Keratinocyte (primary cell): ENCODE results near the gene PMIS2. TPM values are rescaled to one million over a fixed set of nuclear protein-coding genes. Genes with fewer than 3 reads are reported as not detected.
"Not testable (repeated sequence)": the region's sequence is repeated elsewhere in the genome, so short reads cannot be mapped to it uniquely, and the experiment has no call there.

Source experiments
- DNase-seq: peaks from one replicate; pipeline ENCODE4 v3.0.0-alpha.2; 2011; ENCODE audit warnings: low read depth, missing footprints, low spot score
- FAIRE-seq: peaks from 2 replicates; lab custom pipeline; 2011; peaks lifted over from hg19 to GRCh38; lab: Jason Lieb, UNC
- H2AFZ ChIP-seq: 2 replicates; pipeline ENCODE4 v1.6.0; 2012; ENCODE audit warnings: low read length, control low read depth, inconsistent platforms; ENCODE audit not compliant: control insufficient read depth
- H3K27ac ChIP-seq: 2 replicates; pipeline ENCODE4 v1.5.1; 2011; ENCODE audit warnings: low read length; ENCODE audit not compliant: control insufficient read depth, insufficient read depth
- H3K27me3 ChIP-seq: 3 replicates; pipeline ENCODE4 v1.6.0; 2011; ENCODE audit warnings: low read length; ENCODE audit not compliant: control insufficient read depth, insufficient read depth; ENCODE audit errors: extremely low read depth
- H3K36me3 ChIP-seq, 2 experiments: 2 replicates in 1 of 2; 3 replicates in 1 of 2; pipeline ENCODE4 v1.5.1; 2011; ENCODE audit warnings: low read length in 2 of 2, mild to moderate bottlenecking in 1 of 2; ENCODE audit not compliant: control insufficient read depth in 2 of 2, insufficient read depth in 2 of 2; ENCODE audit errors: extremely low read depth in 1 of 2
- H3K4me1 ChIP-seq: 3 replicates; pipeline ENCODE4 v1.5.1; 2011; ENCODE audit warnings: low read length; ENCODE audit not compliant: control insufficient read depth, insufficient read depth; ENCODE audit errors: extremely low read depth
- H3K4me2 ChIP-seq: 3 replicates; pipeline ENCODE4 v1.6.0; 2011; ENCODE audit warnings: low read depth, low read length; ENCODE audit not compliant: control insufficient read depth, insufficient read depth; ENCODE audit errors: extremely low read depth
- H3K4me3 ChIP-seq, 3 experiments: fragments of 200-600 bp in 1 of 3; sonication (generic) in 1 of 3; 2 replicates in 2 of 3; 3 replicates in 1 of 3; pipeline ENCODE4 v1.5.1; 2011 to 2016; ENCODE audit warnings: low read length in 3 of 3, mild to moderate bottlenecking in 3 of 3, control low read depth in 2 of 3, inconsistent platforms in 1 of 3, low read depth in 1 of 3, mixed read lengths in 1 of 3, mixed run types in 1 of 3, moderate library complexity in 1 of 3; ENCODE audit not compliant: control insufficient read depth in 2 of 3, insufficient read depth in 2 of 3; ENCODE audit errors: extremely low read depth in 1 of 3
- H3K79me2 ChIP-seq: 2 replicates; pipeline ENCODE4 v1.6.0; 2012; ENCODE audit warnings: low read length; ENCODE audit not compliant: control insufficient read depth, insufficient read depth
- H3K9ac ChIP-seq: 3 replicates; pipeline ENCODE4 v1.6.0; 2011; ENCODE audit warnings: low read length; ENCODE audit not compliant: control insufficient read depth, insufficient read depth; ENCODE audit errors: extremely low read depth
- H3K9me1 ChIP-seq: 3 replicates; pipeline ENCODE4 v1.6.0; 2011; ENCODE audit warnings: low read length; ENCODE audit not compliant: control insufficient read depth, insufficient read depth; ENCODE audit errors: extremely low read depth
- H3K9me3 ChIP-seq: 2 replicates; pipeline ENCODE4 v1.5.1; 2012; ENCODE audit warnings: low read depth, low read length; ENCODE audit not compliant: control insufficient read depth
- H4K20me1 ChIP-seq: 3 replicates; pipeline ENCODE4 v1.6.0; 2011; ENCODE audit warnings: low read length; ENCODE audit not compliant: control insufficient read depth, insufficient read depth; ENCODE audit errors: extremely low read depth
- CTCF ChIP-seq, 3 experiments: IDR thresholded peaks in 1 of 3; conservative IDR thresholded peaks in 1 of 3; optimal IDR thresholded peaks in 1 of 3; 2 replicates in 2 of 3; 3 replicates in 1 of 3; pipeline versions ENCODE3 to v1.5.1; 2011; ENCODE audit warnings: low read length in 3 of 3, mild to moderate bottlenecking in 3 of 3, moderate library complexity in 2 of 3, control low read depth in 1 of 3, inconsistent platforms in 1 of 3; ENCODE audit not compliant: insufficient read depth in 2 of 3; ENCODE audit errors: extremely low read depth in 1 of 3
- EZH2 ChIP-seq: IDR thresholded peaks from one replicate; pipeline ENCODE4 v1.6.1; 2012; ENCODE audit warnings: inconsistent platforms, mild to moderate bottlenecking, low read length, moderate library complexity
- dilution Hi-C: fragments of 300-500 bp; cut with MboI; formaldehyde crosslinking; loops from one replicate; pipeline ENCODE4 v1.7.0; 2020; ENCODE audit warnings: low sequenced_read_pairs; ENCODE audit not compliant: extremely low pct_ligation_motif_present
- polyA plus RNA-seq, 5 experiments: library from polyadenylated mRNA; depleted of rRNA in 3 of 5; stranded (reverse) in 3 of 5; stranded (forward) in 1 of 5; unstranded in 1 of 5; fragments of >200 nt; gene quantifications; 1 replicate in 1 of 5; 2 replicates in 3 of 5; 3 replicates in 1 of 5; pipeline versions ENCODE4 v1.2.1 to v1.2.3, GENCODE V29; 2011 to 2012; ENCODE audit warnings: missing spikeins in 2 of 5, low read depth in 1 of 5, low replicate concordance in 1 of 5

PMIS2 gene
- polyA plus RNA-seq, 1 donor (not counting 4 experiments of a cell fraction or from before 2014, with no cell fraction given): not detected

- dilution Hi-C loops: no loop called here
- DNase-seq: no peak
- TF ChIP-seq CTCF (optimal IDR thresholded peaks at IDR 0.05 in 1 of 3, IDR thresholded peaks at IDR 0.05 in 1 of 3, conservative IDR thresholded peaks at IDR 0.05 in 1 of 3; ENCODE audit: extremely low read depth in 1 of 3, insufficient read depth in 2 of 3, low read length in 3 of 3) (peak; percentile 63 to 78 (median 72)), EZH2 (no peak)
- Histone ChIP-seq H4K20me1 (no peaks in the 10 kb centered on the region), H3K4me2 (no peak overlapping the region), H3K27ac (no peak overlapping the region), H3K36me3 (no peaks in the 10 kb centered on the region), H3K27me3 (no peaks in the 10 kb centered on the region), H3K9ac (no peak overlapping the region), H3K9me1 (no peaks in the 10 kb centered on the region), H3K9me3 (no peaks in the 10 kb centered on the region), H3K79me2 (no peaks in the 10 kb centered on the region), H3K4me1 (no peaks in the 10 kb centered on the region), H3K4me3 (no peak overlapping the region), H2AFZ (no peak overlapping the region)
- no peak for FAIRE-seq
Measured at GRCh38 chr19:35592226-35592625, 6.3 kb downstream of the PMIS2 start.

GRCh38 chr19:35595026-35595425 lies 9.1 kb downstream of the PMIS2 start:
- DNase-seq, H2AFZ ChIP-seq, H3K36me3 ChIP-seq, H3K4me2 ChIP-seq, H3K4me1 ChIP-seq, H3K9me1 ChIP-seq, dilution Hi-C loops, FAIRE-seq, H3K9me3 ChIP-seq, H4K20me1 ChIP-seq, H3K9ac ChIP-seq, H3K79me2 ChIP-seq, H3K27ac ChIP-seq, H3K4me3 ChIP-seq, H3K27me3 ChIP-seq: not testable (repeated sequence)

GRCh38 chr19:35595928-35596327 lies 10.0 kb downstream of the PMIS2 start:
- Histone ChIP-seq H3K79me2 (no peaks in the 10 kb centered on the region), H3K4me3 (no peak overlapping the region), H3K27me3 (no peaks in the 10 kb centered on the region), H3K9ac (no peak overlapping the region), H3K36me3 (no peaks in the 10 kb centered on the region), H2AFZ (no peak overlapping the region), H4K20me1 (no peaks in the 10 kb centered on the region), H3K4me1 (no peaks in the 10 kb centered on the region), H3K9me1 (no peaks in the 10 kb centered on the region), H3K27ac (no peak overlapping the region), H3K9me3 (no peaks in the 10 kb centered on the region), H3K4me2 (no peak overlapping the region)
- dilution Hi-C loops: no loop called here
- no peak for TF ChIP-seq CTCF (optimal IDR thresholded peaks at IDR 0.05 in 1 of 3, IDR thresholded peaks at IDR 0.05 in 1 of 3, conservative IDR thresholded peaks at IDR 0.05 in 1 of 3; ENCODE audit: extremely low read depth in 1 of 3, insufficient read depth in 2 of 3, low read length in 3 of 3)
- no peak for TF ChIP-seq EZH2
- DNase-seq: no peak
- FAIRE-seq: no peak
